Prostate gland (tissue), 2 donors: Measurements from ENCODE around the gene NOS1AP. TPM values are rescaled to one million over a fixed set of nuclear protein-coding genes. Genes with fewer than 3 reads are reported as not detected.

Source experiments
- DNase-seq: peaks from one replicate; pipeline ENCODE4 v3.0.0-alpha.2; 2019; ENCODE audit warnings: low spot score
- H3K27ac ChIP-seq, 2 donors: fragments of 200-600 bp; sonication (generic); 2 replicates each; pipeline ENCODE4 v1.5.1; 2017 to 2019
- H3K27me3 ChIP-seq: fragments of 200-600 bp; sonication (generic); replicated peaks from 2 replicates; pipeline ENCODE4 v1.5.1; 2019; ENCODE audit not compliant: insufficient read depth
- H3K36me3 ChIP-seq, 2 donors: fragments of 200-600 bp; sonication (generic); 1 replicate in 1 of 2; 2 replicates in 1 of 2; pipeline versions ENCODE4 v1.5.1 to v1.8.1; 2017 to 2019
- H3K4me1 ChIP-seq: fragments of 200-600 bp; sonication (generic); replicated peaks from 2 replicates; pipeline ENCODE4 v1.5.1; 2019
- H3K4me3 ChIP-seq, 2 donors: fragments of 200-600 bp; sonication (generic); 2 replicates each; pipeline ENCODE4 v1.5.1; 2017 to 2019
- H3K9me3 ChIP-seq: fragments of 200-600 bp; sonication (generic); 2 replicates; pipeline ENCODE4 v1.5.1; 2017
- CTCF ChIP-seq, 4 experiments: fragments of 200-600 bp in 2 of 4; fragments of 450-650 bp in 2 of 4; sonication (generic) in 2 of 4; IDR thresholded peaks; 1 replicate in 3 of 4; 2 replicates in 1 of 4; pipeline ENCODE4 v1.5.1; 2016 to 2019; ENCODE audit warnings: antibody characterized with exemption in 4 of 4, mild to moderate bottlenecking in 2 of 4, moderate library complexity in 2 of 4
- POLR2A ChIP-seq: fragments of 450-650 bp; IDR thresholded peaks from one replicate; pipeline ENCODE4 v1.6.1; 2016; ENCODE audit warnings: antibody characterized with exemption, mild to moderate bottlenecking
- POLR2AphosphoS5 ChIP-seq: sonication (generic); formaldehyde crosslinking; IDR thresholded peaks from one replicate; pipeline ENCODE4 v1.6.1; 2017; ENCODE audit warnings: antibody characterized with exemption
- WGBS: methylation state at CpG from one replicate; pipeline ENCODE4 v1.1.5; 2018; 5-methylcytosine and 5-hydroxymethylcytosine counted together
- intact Hi-C: fragments of 100-400 bp; cut with DNase I; formaldehyde crosslinking; loops from one replicate; pipeline ENCODE4 v1.14.2; 2022
- total RNA-seq, 2 donors: library from RNA; depleted of rRNA; stranded (reverse); fragments of >200 nt; gene quantifications; one replicate each; pipeline ENCODE4 v1.1.0, GENCODE V29; 2016

Gene NOS1AP
- total RNA-seq, 2 donors from 2014 or later = 9.9 to 11.0 TPM

- H3K27me3 ChIP-seq = no peaks in the 10 kb centered on the region
- H3K27ac ChIP-seq = no peak overlapping the region
- no peak overlapping the region for H3K4me3 ChIP-seq
- no peaks in the 10 kb centered on the region for H3K9me3 ChIP-seq
- intact Hi-C loops = no loop called here
- 100% methylated on average over 2 of the region's 2 CpGs for WGBS
- TF ChIP-seq CTCF (IDR thresholded peaks at IDR 0.05) (no peak), POLR2AphosphoS5 (no peak), POLR2A (no peak)
- H3K4me1 ChIP-seq = no peaks in the 10 kb centered on the region
- no peaks in the 10 kb centered on the region for H3K36me3 ChIP-seq
- DNase-seq = no peak
These were observed 25.2 kb downstream of the NOS1AP start for GRCh38 chr1:162094723-162095122.

GRCh38 chr1:162107911-162108310, 38.4 kb downstream of the NOS1AP start:
- WGBS = 72% methylated on average over 3 of the region's 3 CpGs
- intact Hi-C loops = no loop called here
- DNase-seq = no peak

GRCh38 chr1:162108426-162108825, 38.9 kb downstream of the NOS1AP start:
- no peak for DNase-seq
- no peaks in the 10 kb centered on the region for H3K27me3 ChIP-seq
- H3K36me3 ChIP-seq = no peaks in the 10 kb centered on the region
- intact Hi-C loops = no loop called here
- no peak for TF ChIP-seq POLR2A
- no peak for TF ChIP-seq POLR2AphosphoS5
- TF ChIP-seq CTCF (IDR thresholded peaks at IDR 0.05) = no peak
- no peak overlapping the region for H3K4me3 ChIP-seq
- H3K4me1 ChIP-seq = no peaks in the 10 kb centered on the region
- no peak overlapping the region for H3K27ac ChIP-seq
- no peaks in the 10 kb centered on the region for H3K9me3 ChIP-seq

More at GRCh38 chr1:162107911-162108310, 38.4 kb downstream of the NOS1AP start:
- Histone ChIP-seq H3K4me1 (no peaks in the 10 kb centered on the region), H3K27ac (no peak overlapping the region), H3K9me3 (no peaks in the 10 kb centered on the region), H3K4me3 (no peak overlapping the region), H3K27me3 (no peaks in the 10 kb centered on the region), H3K36me3 (no peaks in the 10 kb centered on the region)
- TF ChIP-seq POLR2AphosphoS5 = no peak
- no peak for TF ChIP-seq POLR2A
- TF ChIP-seq CTCF (IDR thresholded peaks at IDR 0.05) = no peak

GRCh38 chr1:162110910-162111309, 41.4 kb downstream of the NOS1AP start:
- Histone ChIP-seq H3K36me3 (no peaks in the 10 kb centered on the region), H3K9me3 (no peaks in the 10 kb centered on the region), H3K27me3 (no peaks in the 10 kb centered on the region), H3K4me3 (no peak overlapping the region), H3K27ac (no peak overlapping the region), H3K4me1 (no peaks in the 10 kb centered on the region)
- DNase-seq = no peak
- intact Hi-C loops = no loop called here
- TF ChIP-seq POLR2A (no peak), CTCF (IDR thresholded peaks at IDR 0.05) (no peak), POLR2AphosphoS5 (no peak)

- Histone ChIP-seq H3K36me3 (no peaks in the 10 kb centered on the region), H3K27ac (no peak overlapping the region), H3K9me3 (no peaks in the 10 kb centered on the region), H3K27me3 (no peaks in the 10 kb centered on the region), H3K4me3 (no peak overlapping the region), H3K4me1 (no peaks in the 10 kb centered on the region)
- WGBS = 93% methylated on average over 4 of the region's 4 CpGs
- no peak for DNase-seq
- intact Hi-C loops = no loop called here
- TF ChIP-seq POLR2AphosphoS5 = no peak
- no peak for TF ChIP-seq CTCF (IDR thresholded peaks at IDR 0.05)
These were observed 42.1 kb downstream of the NOS1AP start for GRCh38 chr1:162111572-162111971.
